Vagina (tissue), 2 donors: ENCODE measurements around the gene PINK1.

ENCODE experiments used
- CTCF ChIP-seq, 3 experiments: fragments of 450-650 bp in 2 of 3; fragments of 200-600 bp in 1 of 3; sonication (generic) in 1 of 3; IDR thresholded peaks; one replicate each; pipeline ENCODE4 v1.5.1; 2017 to 2019; ENCODE audit warnings: antibody characterized with exemption in 3 of 3, mild to moderate bottlenecking in 2 of 3, moderate library complexity in 2 of 3
- POLR2AphosphoS5 ChIP-seq, 2 donors: sonication (generic); formaldehyde crosslinking; IDR thresholded peaks; one replicate each; pipeline ENCODE4 v1.9.0; 2017; ENCODE audit warnings: antibody characterized with exemption in 2 of 2, mild to moderate bottlenecking in 2 of 2, low read depth in 1 of 2; ENCODE audit not compliant: insufficient read depth in 1 of 2

- TF ChIP-seq CTCF (IDR thresholded peaks at IDR 0.05): no peak
- no peak for TF ChIP-seq POLR2AphosphoS5 (IDR thresholded peaks at IDR 0.05; ENCODE audit: insufficient read depth in 1 of 2, low read depth in 1 of 2)
These were observed 48.7 kb downstream of the PINK1 start for GRCh38 chr1:20681999-20682398.
